NCI-H2227 treated with DMSO at 0.1 percent for 48 hours (cell line): Measurements from ENCODE around the gene GLDC.
"Not testable (repeated sequence)": the region's sequence is repeated elsewhere in the genome, so short reads cannot be mapped to it uniquely, and the experiment has no call there.

Source experiments
- DNase-seq: peaks from one replicate; lab custom pipeline; 2025; lab: John Stamatoyannopoulos, UW

The GLDC gene

DNA sequence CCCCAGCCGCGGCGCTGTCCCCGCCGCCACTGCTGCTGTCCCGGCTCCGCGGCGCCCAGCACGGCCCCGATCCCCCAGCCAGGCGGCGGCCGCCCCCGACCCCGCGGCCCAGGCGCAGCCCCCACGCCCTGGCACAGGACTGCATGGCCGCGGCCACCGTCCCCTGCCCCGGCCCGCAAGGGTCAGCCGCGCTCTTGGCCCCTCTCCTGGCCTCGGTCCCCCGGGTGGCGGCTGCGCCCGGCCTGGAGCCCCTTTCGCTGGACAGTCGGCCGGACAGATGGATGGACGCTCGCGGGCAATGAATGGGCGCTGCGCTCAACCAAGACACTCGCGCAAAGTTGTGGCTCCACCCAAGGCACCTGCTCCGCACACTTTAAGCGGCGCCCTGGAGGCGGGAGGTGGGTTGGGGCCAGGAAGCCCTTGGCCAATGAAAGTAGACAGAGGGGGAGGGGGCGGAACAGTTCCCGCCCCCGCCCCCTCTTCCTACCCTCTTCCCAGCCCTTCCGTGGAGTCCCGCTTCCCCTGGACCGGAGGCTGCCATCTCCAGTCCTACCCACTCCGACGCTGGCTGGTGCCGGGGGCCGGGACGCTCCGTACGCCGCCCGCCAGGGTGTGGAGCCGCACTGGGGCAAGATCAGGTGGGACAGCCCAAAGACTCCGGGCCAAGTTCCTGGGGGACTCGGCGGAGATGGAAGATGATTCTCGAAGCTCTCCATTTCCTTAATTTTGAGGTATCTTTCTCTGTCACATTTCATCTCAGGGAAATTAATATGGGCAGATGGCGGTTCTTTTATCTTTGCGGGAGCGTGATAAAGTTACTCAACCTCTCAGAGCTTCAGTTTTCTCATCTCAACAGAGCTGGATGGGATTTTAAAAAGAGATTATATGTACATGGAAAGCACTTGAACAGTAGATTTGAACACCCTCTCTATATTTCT, at the start of gene GLDC:
GLDC (minus strand) TSS at position 375 of the 938 bp plus-strand sequence; CDS start at position 145, 230 bp downstream.
- peak; percentile 89 for DNase-seq

DNA sequence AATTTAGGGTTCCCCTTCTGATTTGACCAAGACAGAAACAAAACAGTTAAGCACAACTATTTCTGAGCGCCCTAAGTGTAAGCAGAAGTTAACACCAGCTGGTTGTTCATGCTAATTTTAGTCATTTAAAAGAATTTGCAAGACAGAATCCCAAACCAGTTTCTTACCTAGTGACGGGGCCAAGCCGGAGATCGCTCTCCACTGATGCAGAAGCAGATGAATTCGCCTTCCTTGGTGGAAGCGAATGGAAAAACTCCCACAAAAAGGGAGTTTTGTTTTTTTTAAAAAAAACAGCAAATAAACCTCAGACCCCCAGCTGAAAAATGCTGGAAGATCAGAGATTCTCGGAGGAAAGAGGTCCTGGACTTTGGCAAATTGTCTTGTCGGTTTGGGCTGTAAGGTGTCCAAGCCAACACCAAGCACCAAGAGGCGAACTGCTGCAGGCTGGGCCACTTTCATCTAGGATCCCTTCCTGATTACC, 47.4 kb upstream of the GLDC start:
- DNase-seq, result no peak

DNA sequence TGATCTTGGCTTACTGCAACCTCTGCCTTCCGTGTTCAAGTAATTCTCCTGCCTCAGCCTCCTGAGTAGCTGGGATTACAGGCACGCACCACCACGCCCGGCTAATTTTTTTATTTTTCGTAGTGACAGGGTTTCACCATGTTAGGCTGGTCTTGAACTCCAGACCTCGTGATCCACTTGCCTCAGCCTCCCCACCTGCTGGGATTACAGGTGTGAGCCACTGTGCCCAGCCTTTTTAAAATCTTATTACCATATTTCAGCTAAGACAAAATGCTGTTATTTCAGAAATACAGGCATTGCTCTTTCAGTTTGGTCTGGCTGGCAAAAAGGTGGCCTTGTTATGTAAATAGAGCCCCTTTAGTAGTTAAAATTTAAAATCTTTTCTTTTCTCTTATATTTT, 46.9 kb upstream of the GLDC start:
- DNase-seq, result no peak

DNA sequence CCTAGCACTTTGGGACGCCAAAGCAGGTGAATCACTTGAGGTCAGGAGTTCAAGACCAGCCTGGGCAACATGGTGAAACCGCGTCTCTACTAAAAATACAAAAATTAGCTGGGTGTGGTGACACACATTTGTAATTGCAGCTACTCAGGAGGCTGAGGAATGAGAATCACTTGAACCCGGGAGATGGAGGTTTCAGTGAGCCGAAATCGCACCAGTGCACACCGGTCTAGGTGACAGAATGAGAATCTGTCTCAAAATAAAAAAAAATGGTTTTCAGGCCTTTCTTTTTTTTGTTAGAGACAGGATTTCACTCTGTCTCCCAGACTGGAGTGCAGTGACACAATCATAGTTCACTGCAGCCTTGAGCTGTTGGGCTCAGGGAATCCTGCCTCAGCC, 45.1 kb upstream of the GLDC start:
- not testable (repeated sequence) for DNase-seq

DNA sequence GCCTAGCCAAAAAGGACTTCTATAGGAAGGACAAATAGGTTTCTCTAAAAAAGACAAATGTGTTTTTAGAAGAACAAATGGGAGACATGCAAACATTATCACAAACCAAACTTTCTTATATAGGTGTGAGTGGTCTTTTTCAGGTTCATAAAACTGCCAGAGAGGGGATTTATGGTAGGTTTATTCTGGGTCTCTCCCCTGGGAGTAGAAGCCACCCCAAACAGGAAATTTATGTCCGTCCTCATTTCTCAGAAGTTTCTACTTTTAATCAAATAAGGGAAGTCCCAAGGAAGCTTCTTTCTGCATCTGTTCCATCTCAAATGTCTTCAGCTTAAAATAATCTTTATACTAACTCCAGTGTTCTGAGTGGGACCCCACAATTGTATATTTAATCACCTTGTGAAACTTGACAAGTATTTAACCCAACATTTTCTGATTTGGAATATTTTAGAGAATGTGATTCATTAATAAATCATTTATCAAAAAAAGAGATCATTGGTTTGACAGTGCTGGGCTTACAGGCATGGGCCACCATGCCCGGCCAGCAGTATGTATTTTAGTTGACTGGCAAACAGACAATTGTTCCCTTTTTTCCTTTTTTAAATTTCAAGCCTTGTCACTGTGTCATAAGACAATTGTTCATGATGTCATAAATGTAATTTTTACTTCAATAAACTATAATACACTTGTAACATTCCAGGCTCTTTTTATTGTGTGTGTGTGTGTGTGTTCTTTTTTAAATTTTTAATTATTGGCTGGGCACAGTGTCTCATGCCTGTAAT, 44.6 kb upstream of the GLDC start:
- DNase-seq, result no peak

DNA sequence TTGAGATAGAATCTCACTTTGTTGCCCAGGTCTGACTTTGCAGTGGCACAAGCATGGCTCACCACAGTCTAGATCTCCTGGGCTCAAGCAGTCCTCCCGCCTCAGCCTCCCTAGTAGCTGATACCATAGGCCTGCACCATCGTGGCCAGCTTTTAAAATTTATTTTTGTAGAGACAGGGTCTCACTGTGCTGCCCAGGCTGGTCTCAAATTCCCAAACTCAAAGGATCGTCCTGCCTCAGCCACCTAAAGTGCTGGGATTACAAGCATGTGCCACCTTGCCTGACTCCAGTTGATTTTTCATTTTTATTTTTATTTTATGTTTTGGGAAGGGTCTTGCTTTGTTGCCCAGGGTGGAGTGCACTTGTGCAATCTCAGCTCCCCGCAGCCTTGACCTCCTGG, 41.7 kb upstream of the GLDC start:
- DNase-seq, result no peak

DNA sequence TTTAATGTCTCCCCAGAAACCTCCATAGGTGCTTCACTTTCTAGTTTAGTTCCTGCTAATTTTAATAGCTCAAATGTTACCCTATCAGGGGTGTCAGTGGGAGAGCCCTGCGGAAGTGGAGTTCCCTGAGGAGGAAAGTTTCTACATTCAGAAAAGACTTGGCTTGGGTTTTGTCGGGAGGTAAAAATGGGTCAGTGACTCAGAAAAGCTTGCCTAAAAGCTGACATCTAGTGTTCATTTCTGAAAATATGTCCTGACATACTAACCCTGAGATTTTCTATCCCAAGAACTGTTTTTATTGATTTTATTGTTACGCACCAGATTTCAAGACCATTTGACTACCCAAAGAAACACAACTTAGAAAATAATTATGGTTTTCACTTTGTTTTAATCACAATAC, 40.9 kb upstream of the GLDC start:
- no peak for DNase-seq

DNA sequence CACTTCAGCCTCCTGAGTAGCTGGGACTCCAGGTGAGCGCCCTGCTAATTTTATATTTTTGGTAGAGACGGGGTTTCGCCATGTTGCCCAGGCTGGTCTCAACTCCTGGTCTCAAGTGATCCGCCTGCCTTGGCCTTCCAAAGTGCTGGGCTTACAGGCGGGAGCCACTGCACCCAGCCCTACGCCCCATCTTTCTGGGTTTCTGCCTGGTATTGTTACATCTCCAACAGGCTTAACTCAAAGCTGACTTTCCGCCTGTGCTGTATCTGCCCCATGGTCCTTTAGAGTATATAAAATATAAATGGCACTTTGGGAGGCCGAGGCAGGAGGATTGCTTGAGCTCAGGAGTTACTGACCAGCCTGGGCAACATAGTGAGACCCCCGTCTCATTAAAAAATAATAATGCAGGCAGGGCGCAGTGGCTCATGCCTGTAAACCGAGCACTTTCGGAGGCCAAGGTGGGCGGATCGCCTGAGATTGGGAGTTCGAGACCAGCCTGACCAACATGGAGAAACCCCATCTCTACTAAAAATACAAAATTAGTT, 36.5 kb upstream of the GLDC start:
- no peak for DNase-seq

DNA sequence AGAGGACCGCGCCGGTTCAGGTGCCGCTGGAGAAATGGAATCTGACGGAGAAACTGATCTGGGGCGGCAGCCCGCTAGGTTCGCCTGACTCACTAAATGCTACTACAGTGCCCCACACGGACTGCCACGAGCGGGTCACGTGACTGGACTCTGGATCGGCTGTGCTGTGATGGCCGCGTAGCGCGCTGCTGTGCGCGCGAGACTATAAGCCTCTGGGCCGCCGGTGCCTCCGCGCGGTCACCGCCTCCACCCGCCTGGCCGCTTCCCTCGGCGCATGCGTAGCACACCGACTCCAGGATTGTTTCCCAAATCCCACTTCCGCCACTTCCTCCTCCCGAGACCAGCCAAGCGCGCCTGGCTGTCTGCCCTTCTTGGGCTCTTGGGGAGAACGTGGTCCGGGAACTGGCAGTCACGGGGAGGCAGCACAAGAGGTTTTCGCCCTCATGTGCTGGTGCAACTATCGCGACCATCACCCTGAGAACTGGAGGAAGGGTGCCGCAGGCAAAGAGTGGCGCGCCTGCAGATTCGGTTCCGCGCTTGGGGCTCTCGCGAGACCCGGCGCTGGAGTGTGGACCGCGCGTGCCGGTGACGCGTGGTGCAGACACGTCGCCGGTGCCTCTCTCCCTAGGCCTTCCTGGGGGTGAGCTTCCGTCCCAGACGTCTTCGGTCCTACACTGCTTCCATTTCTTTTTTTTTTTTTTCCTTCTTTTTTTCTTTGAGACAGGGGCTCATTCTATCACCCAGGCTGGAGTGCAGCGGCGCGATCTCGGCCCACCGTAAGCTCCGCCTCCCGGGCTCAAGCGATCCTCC, 35.8 kb upstream of the GLDC start:
- peak; percentile 98 for DNase-seq

DNA sequence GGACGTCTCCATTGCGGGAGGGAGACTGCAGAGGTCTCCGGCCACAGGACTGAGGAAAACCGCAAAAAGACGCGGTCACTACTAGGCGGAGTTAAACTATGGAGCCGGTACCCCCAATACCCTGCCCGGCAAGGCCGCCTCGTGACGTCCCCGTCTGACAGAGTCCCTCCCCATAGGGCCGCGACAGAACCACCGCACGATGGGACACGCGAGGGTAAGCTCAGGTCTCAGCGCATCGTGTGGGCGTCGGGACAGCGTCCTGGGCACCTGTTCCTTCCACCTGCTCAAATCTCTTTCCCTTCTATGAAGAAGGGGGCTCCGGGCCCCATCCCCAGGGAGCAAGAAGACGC, 35.2 kb upstream of the GLDC start:
- DNase-seq, result no peak

DNA sequence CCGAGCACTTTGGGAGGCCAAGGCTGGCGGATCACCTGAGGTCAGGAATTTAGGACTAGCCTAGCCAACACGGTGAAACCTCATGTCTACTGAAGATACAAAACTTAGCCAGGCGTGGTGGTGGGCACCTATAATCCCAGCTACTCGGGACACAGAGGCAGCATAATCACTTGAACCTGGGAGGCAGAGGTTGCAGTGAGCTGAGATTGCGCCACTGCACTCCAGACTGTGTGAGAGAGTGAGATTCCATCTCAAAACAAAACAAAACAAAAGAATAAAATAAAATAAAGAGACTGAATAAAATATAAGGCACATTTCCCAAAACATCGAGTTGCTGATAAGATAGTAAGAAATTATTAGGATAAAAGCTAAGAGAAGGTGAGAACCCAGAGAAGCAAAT, 32.3 kb upstream of the GLDC start:
- no peak for DNase-seq

DNA sequence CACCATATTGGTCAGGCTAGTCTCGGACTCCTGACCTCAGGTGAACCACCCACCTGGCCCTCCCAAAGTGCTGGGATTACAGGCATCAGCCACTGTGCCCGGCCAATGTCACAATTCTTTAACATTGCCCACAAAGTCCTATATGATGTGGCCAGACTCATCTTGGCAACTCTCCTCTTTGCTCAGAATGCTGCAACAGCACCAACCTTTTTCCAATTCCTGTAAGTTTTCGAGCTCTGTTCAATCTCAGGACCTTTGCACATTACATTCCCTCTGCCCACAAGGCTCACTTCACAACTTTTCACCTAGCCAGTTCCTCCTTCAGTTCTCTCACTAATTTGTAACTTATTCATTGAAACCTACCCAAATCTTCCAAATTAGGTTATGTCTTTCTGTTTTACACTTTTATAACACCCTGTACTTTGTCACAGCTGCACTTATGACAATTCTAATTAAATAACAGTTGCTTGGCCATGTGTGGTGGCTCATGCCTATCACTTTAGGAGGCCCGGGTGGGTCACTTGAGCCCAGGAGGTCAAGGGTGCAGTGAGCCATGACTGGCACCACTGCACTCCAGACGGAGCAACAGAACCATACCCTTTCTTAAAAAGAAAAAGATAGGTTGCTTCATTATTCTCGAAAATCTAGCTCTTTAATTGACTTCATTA, 30.9 kb upstream of the GLDC start:
- no peak for DNase-seq

DNA sequence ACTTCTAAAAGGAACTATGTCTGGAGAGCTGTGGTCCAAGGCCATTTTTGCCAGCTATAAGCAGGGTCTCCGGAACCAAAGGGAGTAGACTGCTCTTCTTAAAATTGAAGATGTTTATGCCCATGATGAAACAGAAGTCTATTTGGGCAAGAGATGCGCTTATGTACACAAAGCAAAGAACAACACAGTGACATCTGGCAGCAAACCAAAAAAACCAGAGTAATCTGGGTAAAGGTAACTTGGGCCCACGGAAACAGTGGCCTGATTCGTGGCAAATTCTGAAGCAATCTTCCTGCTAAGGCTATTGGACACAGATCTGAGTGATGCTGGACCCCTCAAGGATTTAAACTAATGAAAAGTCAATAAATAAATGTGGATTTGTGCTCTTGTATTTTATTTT, 29.7 kb upstream of the GLDC start:
- no peak for DNase-seq

DNA sequence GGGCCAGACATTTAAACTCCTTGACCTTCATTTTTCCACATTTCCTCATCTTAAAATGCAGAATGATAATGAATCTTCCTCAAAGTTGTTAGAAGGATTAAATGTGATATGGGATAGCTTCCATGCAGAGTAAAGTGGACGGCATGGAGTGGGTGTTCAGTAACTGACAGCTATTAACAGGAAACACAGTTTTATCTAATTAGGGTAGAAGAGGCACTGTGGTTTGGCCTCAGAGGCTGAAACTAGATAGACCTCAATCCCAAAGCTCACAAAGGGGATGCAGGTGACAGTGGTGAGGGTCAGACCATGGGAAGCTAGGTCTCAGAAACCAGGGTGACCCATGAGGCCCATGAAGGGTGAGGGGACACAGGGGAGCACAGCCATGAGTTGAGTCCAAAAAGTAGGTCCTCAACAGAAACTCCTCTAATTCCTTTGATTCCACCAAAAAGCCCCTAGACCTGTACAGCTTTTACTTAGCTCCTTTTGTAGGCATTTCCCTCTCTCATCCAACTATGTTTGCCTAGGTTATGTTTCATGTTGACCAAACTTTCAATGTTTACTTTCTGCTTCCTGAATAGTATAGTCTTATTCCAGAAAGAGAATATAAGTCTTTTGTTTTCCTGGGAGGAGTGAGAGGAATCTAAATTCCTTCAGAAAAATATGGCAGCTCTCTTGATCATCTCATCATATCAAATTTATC, 27.9 kb upstream of the GLDC start:
- DNase-seq, result no peak

DNA sequence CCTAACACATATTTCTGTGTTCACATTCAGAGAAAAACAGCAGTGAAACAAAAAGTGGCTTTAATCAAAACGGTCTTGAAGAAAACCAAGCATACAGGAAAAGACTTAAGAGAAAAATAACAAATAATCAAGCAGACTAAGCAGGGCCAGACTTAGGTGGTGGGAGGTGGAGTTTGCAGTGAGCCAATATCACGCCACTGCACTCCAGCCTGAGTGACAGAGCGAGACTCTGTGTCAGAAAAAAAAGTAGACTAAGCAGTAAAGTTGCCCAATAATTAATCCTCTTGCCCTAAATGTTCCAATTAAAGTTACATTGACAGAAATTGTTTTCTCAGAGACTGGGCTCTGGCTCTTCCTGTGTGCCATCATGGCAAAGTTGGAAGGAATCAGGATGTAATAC, 26.6 kb upstream of the GLDC start:
- no peak for DNase-seq

DNA sequence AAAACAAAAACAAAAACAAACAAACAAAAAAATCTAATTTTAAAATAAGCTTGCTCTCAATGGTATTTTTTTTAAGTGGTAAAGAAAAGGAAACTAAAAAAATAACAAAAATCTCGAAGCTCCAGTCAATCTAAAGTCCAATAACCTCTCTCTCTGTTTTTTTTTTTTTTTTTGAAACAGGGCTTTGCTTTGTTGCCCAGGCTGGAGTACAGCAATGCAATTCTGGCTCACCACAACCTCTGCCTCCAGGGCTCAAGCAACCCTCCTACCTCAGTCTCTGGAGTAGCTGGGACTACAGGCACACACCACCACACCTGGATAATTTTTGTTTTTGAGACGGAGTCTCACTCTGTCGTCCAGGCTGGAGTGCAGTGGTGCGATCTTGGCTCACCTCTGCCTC, 25.9 kb upstream of the GLDC start:
- no peak for DNase-seq

DNA sequence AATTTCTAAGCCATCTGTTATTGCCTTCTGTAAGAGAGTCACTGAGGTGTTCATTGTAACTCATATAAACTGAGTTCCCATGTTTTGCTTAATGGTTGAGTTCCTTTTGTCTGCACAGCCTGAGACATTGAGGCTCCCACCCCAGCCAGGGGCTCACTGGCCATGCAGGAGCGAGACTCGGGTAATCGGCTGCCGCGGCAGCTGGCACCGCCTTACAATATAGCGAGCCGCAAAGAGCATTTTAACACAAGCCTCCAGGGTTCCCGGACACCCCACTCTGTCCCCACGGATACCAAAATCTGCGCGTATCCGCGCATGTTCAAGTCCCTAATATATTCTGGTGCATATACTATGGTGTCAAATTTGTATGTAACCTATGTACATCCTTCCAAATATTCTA, 24.4 kb upstream of the GLDC start:
- no peak for DNase-seq

DNA sequence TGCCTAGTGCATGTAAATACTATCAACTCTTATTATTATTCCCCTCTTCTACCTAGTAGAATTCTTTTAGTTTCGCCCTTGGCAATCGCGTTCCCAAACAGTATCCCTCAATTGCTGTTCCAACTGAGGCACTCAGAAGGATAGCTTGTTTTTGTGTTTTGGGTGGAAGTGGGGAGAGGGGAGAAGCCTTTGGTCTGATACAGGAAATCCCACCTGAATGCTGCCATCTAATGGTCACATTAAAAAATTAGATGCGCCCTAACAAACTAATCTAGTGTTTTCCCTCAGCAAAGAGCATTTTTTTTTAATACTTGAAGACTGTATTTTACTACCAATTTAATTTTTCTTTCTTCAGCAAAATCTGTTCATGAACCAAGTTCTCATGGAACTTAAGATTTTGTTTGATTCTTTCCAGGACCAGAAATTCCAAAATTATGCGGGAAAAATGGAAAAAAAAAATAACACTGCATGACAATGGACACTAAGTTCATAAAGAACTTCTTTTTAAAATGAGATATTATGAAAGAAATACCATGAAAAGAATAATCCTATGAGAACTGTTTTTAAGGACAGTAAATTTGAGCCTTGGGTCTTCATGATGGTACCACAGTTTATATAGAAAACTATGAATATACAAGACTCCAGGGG, 22.2 kb upstream of the GLDC start:
- peak; percentile 60 for DNase-seq

DNA sequence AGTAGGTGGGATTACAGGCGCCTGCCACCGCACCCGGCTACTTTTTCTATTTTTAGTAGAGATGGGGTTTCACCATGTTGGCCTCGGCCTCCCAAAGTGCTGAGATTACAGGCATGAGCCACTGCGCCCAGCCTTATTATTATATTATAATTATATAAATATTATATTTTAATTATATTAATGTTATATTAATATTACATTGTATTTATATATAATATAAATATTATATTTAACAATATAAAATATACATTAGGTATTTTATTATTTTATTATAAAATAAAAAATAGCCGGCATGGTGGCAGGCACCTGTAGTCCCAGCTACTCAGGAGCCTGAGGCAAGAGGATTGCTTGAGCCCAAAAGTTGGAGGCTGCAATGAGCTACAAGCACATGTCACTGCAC, 21.6 kb upstream of the GLDC start:
- DNase-seq, result no peak

DNA sequence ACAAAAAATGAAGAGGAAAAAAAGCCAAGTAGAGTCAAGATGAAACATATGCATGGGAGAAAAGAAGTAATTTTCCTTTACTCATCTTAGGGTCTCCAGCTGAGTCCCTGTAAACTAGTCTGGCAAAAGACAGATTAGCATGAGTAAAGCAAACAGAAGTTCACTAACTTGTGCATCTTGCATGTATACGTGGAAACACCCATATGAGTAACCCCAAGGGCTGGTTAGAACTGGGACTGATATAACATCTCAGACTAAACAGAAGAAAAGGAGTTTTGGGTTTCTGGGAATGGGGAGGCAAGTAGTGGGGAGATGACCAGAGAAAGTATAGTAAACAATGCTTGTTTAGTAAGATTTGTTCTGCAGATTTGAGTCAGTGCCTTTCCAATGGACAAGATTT, 20.1 kb upstream of the GLDC start:
- no peak for DNase-seq
